Bronchial epithelial cell (primary cell): Measurements from ENCODE around the gene RPS6KA2. TPM values are rescaled to one million over a fixed set of nuclear protein-coding genes. Genes with fewer than 3 reads are reported as not detected.

Experiments
- DNase-seq: peaks from one replicate; pipeline ENCODE4 v3.0.0-alpha.2; 2010; ENCODE audit warnings: low read depth
- FAIRE-seq: peaks from 2 replicates; lab custom pipeline; 2011; peaks lifted over from hg19 to GRCh38; lab: Jason Lieb, UNC
- H3K27me3 ChIP-seq: 2 replicates; pipeline ENCODE4 v1.5.1; 2011; ENCODE audit warnings: low read length; ENCODE audit not compliant: control insufficient read depth, insufficient read depth
- H3K36me3 ChIP-seq: 2 replicates; pipeline ENCODE4 v1.5.1; 2011; ENCODE audit warnings: low read length; ENCODE audit not compliant: control insufficient read depth, insufficient read depth
- H3K4me3 ChIP-seq: 2 replicates; pipeline ENCODE4 v1.5.1; 2011; ENCODE audit warnings: mild to moderate bottlenecking, low read depth, low read length, control low read depth
- CTCF ChIP-seq: IDR thresholded peaks from 2 replicates; pipeline ENCODE4 v1.5.1; 2011; ENCODE audit warnings: mild to moderate bottlenecking, moderate library complexity, low read length, control low read depth, inconsistent platforms; ENCODE audit not compliant: insufficient read depth, severe bottlenecking
- total RNA-seq: library from RNA; depleted of rRNA; stranded (reverse); fragments of >200 nt; gene quantifications from 2 replicates; pipeline ENCODE4 v1.2.1, GENCODE V29; 2014

The RPS6KA2 gene
- total RNA-seq, 1 donor from 2014 or later: 42.6 TPM

GRCh38 chr6:166507809-166508564 lies 119.1 kb downstream of the RPS6KA2 start:
- FAIRE-seq (peak; percentile 47), DNase-seq (no peak)
- Histone ChIP-seq H3K36me3 (peaks cover 4% of the 10 kb centered on the region), H3K4me3 (no peak overlapping the region), H3K27me3 (no peaks in the 10 kb centered on the region)
- TF ChIP-seq CTCF: no peak

- no peak for DNase-seq
- H3K36me3 ChIP-seq: peaks cover 5% of the 10 kb centered on the region
- no peaks in the 10 kb centered on the region for H3K27me3 ChIP-seq
- no peak overlapping the region for H3K4me3 ChIP-seq
- no peak for TF ChIP-seq CTCF
- FAIRE-seq: peak; percentile 89
These were observed 119.7 kb downstream of the RPS6KA2 start for GRCh38 chr6:166507380-166507779.

- peaks cover 5% of the 10 kb centered on the region for H3K36me3 ChIP-seq
- H3K27me3 ChIP-seq: no peaks in the 10 kb centered on the region
- H3K4me3 ChIP-seq: no peak overlapping the region
- DNase-seq (no peak), FAIRE-seq (no peak)
- TF ChIP-seq CTCF: no peak
These were observed 121.7 kb downstream of the RPS6KA2 start for GRCh38 chr6:166505133-166505905.

GRCh38 chr6:166504100-166504499 lies 123.0 kb downstream of the RPS6KA2 start:
- Histone ChIP-seq H3K4me3 (no peak overlapping the region), H3K27me3 (no peaks in the 10 kb centered on the region), H3K36me3 (peaks cover 6% of the 10 kb centered on the region)
- FAIRE-seq (no peak), DNase-seq (no peak)
- TF ChIP-seq CTCF: no peak

- FAIRE-seq (no peak), DNase-seq (no peak)
- Histone ChIP-seq H3K36me3 (peaks cover 6% of the 10 kb centered on the region), H3K27me3 (no peaks in the 10 kb centered on the region), H3K4me3 (no peak overlapping the region)
- no peak for TF ChIP-seq CTCF
These were observed 123.8 kb downstream of the RPS6KA2 start for GRCh38 chr6:166503167-166503744.
